NCI-H526 treated with DMSO at 0.1 percent for 48 hours (cell line): ENCODE measurements around the gene MED25.

Experiments
- DNase-seq: peaks from one replicate; lab custom pipeline; 2025; lab: John Stamatoyannopoulos, UW

Gene MED25

GRCh38 chr19:49858088-49858985 is 40.2 kb downstream of the MED25 start:
- no peak for DNase-seq

DNA sequence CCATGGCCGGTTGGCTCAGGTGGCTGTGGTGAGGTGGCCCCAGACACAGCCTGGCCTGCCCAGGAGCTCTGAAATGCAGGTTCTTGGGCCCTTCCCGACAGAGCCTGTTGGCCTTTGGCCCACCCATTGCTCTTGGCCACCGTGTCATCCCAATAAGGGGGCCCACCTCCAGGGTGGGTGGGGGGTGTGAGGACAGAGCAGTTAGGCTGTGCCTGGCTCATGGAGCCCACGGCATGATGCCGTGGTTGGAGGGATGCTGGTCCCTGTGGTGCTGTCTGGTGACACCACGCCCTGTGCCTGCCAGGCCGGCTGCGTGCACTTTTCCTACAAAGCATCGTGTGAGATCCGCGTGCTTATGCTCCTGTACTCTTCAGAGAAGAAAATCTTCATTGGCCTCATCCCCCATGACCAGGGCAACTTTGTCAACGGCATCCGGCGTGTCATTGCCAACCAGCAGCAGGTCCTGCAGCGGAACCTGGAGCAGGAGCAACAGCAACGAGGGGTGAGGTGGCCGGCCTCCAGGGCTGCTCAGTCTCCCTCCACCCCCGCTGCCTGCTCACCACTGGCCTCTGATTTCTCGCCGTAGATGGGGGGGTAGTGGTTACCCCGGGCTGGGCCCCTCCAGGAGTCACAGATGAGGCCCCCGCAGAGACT is 41.7 kb downstream of the MED25 start:
- no peak for DNase-seq

- DNase-seq = no peak
Observed at GRCh38 chr19:49860336-49861102, 42.4 kb downstream of the MED25 start.

- DNase-seq = no peak
Observed at GRCh38 chr19:49861107-49861506, 43.0 kb downstream of the MED25 start.

- DNase-seq = no peak
Observed at GRCh38 chr19:49861541-49862378, 43.7 kb downstream of the MED25 start.

DNA sequence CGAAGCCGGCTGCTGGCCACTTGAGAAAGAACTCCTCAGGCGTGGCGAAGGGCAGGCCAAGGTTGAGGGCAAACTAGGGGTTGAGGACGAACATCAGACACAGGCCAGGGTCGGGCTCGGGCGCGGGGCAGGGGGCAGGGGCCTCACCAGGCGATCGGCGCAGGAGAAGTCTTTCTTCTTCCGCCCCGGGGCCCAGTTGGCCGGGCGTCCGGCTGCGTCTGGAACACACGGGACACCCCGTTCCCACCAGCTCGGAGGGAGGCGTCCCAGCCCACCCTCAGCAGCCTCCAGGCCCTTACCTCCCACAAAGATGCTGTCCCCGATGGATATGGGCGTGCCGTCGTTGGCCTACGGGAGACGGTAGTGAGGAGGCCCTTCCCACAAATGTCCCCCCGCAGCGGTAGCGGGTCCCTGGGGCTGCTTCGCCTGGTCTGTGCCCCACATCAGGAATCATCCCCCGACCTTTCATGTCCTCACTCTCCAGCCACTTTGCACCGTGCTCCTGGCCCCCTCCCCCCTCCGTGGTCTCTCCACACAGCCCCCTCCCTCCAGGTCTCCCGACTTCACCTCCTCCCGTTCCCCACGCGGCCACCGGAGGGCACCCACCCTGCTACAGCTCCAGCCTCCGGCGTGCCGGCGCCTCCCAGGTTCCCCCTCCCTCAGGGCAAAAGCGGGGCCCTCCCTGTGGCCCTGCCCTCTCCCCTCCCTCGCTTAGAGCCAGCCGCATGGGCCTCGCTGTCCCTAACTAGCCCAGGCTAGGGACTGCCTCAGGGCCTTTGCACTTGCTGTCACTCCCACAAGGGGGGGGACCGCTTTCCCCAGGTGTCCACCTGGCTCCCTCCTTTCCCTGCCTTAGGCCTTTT is 44.5 kb downstream of the MED25 start:
- DNase-seq = no peak

DNA sequence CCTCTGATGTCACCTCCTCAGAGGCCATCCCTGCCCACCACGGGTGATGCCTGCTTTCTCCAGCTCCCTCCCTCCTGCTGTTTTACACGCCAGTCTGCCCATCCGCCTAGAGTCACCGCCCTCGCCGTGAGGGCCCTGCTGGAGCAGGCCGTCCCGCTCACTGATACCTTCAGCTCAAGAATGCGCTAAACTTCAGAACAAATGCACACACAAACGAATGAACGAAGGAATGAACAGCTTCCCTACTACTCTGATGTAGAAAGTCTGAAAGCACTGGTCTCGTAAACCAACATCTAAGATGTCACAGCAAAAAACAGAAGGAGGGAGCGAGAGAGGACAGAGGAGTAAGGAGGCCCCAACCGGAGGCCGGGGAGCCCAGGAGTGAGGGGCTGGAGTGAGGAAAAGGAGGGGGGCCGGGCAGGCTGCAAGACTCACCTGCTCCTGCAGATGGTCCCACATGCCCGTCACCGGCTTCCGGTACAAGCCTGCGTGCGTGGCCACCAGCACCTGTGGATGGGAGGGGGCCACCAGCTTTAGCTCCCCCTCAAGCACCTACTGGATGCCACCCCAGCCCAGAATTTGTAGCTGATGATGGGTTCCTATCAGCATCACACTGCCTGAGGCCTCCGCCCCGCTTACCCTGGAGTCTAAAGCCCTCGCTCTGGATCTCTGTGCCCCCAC is 45.3 kb downstream of the MED25 start:
- DNase-seq = no peak

- DNase-seq = no peak
Observed at GRCh38 chr19:49863935-49864320, 45.8 kb downstream of the MED25 start.

GRCh38 chr19:49864890-49865289 is 46.8 kb downstream of the MED25 start:
- no peak for DNase-seq

- peak; percentile 86 for DNase-seq
Observed at GRCh38 chr19:49866933-49867782, 49.1 kb downstream of the MED25 start, which contains the start of gene PNKP. Gene PNKP (minus strand): TSS chr19:49867576. CDS start chr19:49867204, 372 bp downstream.

DNA sequence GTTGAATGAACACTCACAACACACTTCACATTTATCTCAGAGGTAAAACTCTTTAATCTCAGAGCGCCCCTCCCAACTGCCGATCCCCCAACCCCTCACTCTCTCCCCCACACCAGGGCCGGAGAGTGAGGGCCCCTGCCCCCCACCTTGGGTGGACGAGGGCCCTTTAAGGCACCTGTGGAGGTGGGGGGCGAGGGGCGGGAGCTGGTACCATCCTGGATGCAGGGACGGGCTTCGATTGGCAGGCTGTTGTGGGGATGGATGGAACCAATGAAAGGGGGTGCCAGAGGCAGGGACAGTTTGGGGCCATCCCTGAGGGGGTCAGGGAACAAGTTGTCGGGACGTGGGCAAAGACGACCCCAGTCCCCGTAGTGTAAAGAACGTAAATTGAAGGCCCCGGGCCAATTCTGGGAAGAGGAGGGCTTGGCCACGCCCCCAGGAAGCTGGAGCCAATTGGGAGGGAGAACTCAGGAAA is 51.0 kb downstream of the MED25 start:
- peak; percentile 69 for DNase-seq

- DNase-seq = peak; percentile 99
Observed at GRCh38 chr19:49869484-49870308, 51.6 kb downstream of the MED25 start.

DNA sequence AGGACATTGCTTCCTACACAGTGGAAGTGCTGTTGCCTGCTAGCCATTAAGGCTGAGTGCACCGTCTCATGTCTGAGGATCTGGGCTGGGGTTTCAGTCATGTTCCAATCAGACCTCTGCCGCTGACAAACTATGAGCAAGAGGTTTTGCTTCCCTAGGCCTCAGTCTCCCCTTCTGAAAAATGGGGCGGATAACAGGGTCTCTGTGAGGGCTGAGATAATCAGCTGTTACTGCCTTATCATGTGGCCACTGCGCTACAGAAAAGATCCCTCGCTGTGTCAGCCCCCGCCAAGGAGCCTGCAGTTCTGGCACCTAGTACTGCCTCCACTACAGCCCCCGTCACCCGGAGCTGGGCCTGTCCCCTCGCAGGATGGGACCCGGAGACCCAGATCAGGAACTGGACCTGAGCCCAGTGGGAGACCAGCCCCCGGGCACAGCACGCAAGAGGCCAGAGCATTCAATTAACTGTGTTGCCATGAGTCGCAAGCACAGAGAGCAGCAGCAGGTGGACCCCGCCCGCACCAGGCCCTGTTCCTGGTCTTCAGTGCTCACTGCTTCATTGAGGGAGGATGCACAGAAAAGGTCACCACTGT is 52.3 kb downstream of the MED25 start:
- DNase-seq = no peak

- no peak for DNase-seq
Observed at GRCh38 chr19:49871349-49871985, 53.4 kb downstream of the MED25 start.

- no peak for DNase-seq
Observed at GRCh38 chr19:49872245-49873128, 54.4 kb downstream of the MED25 start.

DNA sequence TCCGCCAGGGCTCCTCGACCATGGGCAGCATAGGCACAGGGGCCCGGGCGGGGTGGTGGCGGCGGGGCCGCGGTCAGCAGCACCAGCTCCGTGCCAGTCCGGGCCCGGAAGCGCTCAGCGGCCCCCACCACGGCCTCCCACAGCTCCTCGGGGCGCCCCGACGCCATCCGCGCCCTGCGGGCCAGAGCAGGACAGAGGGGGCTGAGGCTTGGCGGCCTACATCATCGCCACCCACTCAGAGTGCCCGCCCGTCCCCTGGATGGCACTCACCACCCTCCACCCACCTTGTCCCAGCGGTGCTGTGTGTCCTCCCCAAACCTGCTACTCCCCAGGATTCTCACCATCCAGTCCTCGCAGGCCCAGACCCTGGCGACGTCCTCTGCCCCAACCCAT is 55.0 kb downstream of the MED25 start:
- DNase-seq = no peak
